Heart left ventricle (tissue), 16 donors: ENCODE results near the gene ADCY1. TPM values are rescaled to one million over a fixed set of nuclear protein-coding genes. Genes with fewer than 3 reads are reported as not detected.
"Not testable (repeated sequence)": the region's sequence is repeated elsewhere in the genome, so short reads cannot be mapped to it uniquely, and the experiment has no call there.

Experiments used
- ATAC-seq, 4 donors: fragments of 200-7000 bp; cut with Tn5 transposase; one replicate each; pipeline ENCODE4 v1.9.1; 2020 to 2022; ENCODE audit warnings: moderate library complexity in 4 of 4, mild to moderate bottlenecking in 3 of 4, moderate number of reproducible peaks in 1 of 4
- DNase-seq, 5 donors: peaks; one replicate each; pipeline ENCODE4 v3.0.0-alpha.2; 2020
- H3K27ac ChIP-seq, 12 donors: fragments of 200-600 bp; sonication (generic) in 4 of 12; one replicate each; pipeline versions ENCODE4 v1.5.0 to v1.8.0; 2016 to 2022; ENCODE audit warnings: mild to moderate bottlenecking in 2 of 12
- H3K27me3 ChIP-seq, 9 donors: fragments of 200-600 bp; sonication (generic) in 2 of 9; one replicate each; pipeline versions ENCODE4 v1.5.1 to v1.8.0; 2016 to 2022; ENCODE audit warnings: mild to moderate bottlenecking in 3 of 9
- H3K36me3 ChIP-seq, 9 donors: fragments of 200-600 bp; sonication (generic) in 2 of 9; one replicate each; pipeline versions ENCODE4 v1.5.0 to v1.8.0; 2018 to 2022; ENCODE audit warnings: mild to moderate bottlenecking in 2 of 9
- H3K4me1 ChIP-seq, 12 donors: fragments of 200-600 bp; sonication (generic) in 4 of 12; one replicate each; pipeline versions ENCODE4 v1.5.0 to v1.8.0; 2016 to 2022; ENCODE audit warnings: mild to moderate bottlenecking in 3 of 12
- H3K4me3 ChIP-seq, 12 donors: fragments of 200-600 bp; sonication (generic) in 4 of 12; one replicate each; pipeline versions ENCODE4 v1.5.0 to v1.8.0; 2017 to 2022; ENCODE audit warnings: mild to moderate bottlenecking in 9 of 12, moderate library complexity in 4 of 12
- H3K9me3 ChIP-seq, 12 donors: fragments of 200-600 bp; sonication (generic) in 4 of 12; one replicate each; pipeline versions ENCODE4 v1.5.0 to v1.8.0; 2016 to 2022; ENCODE audit warnings: mild to moderate bottlenecking in 1 of 12
- WGBS, 4 donors: extraction: QIAGEN DNeasy Blood & Tissue Kit in 2 of 4; methylation state at CpG; one replicate each; pipeline versions ENCODE4 v1.1.5 to v1.1.7; 2013 to 2018; 5-methylcytosine and 5-hydroxymethylcytosine counted together
- intact Hi-C, 10 donors: fragments of 100-400 bp; cut with DNase I; formaldehyde crosslinking; loops; one replicate each; pipeline versions ENCODE4 v1.11.1 to v1.14.2; 2022
- polyA plus RNA-seq, 2 donors: library from polyadenylated mRNA; stranded (reverse); fragments of 200-250 nt; gene quantifications; one replicate each; pipeline ENCODE4 v1.2.3, GENCODE V29; 2013
- total RNA-seq, 9 donors: library from RNA; depleted of rRNA in 2 of 9; stranded (reverse); fragments of >200 nt in 2 of 9; fragmentation: NEBNext Ultra II Directional in 3 of 9; extraction: Animal tissue kit (Norgen Biotek cat#: 25700) in 3 of 9; gene quantifications; one replicate each; pipeline versions ENCODE4 v1.1.0 to v1.2.4, GENCODE V29; 2016 to 2023
- TF ChIP-seq, protein P1 (sequence below), 12 donors: fragments of 200-600 bp; sonication (generic) in 4 of 12; IDR thresholded peaks; one replicate each; pipeline versions ENCODE4 v1.5.0 to v1.8.0; 2018 to 2022; ENCODE audit warnings: antibody characterized with exemption in 12 of 12, mild to moderate bottlenecking in 5 of 12
- donor health status: ischemic (EF 13 %, LVEDD 7.1; RV severe dilation, severe dysfunction).
- donor health status: healthy with polysubstance abuse.
- donor health status: DM: no; HTN: yes; CAD: no.
- donor health status: DM: no; HTN: no; CAD: no.
- donor health status: ischemic (EF 25% LVEDD 6.9; RV normal size, moderate dysfunction).
- donor health status: ischemic (EF 25% LVEDD 5.7; RV mildly dilated, moderate dysfunction).
- donor health status: healthy.
- donor health status: DM: yes; HTN: yes; CAD: no.
- donor health status: ischemic (EF 35%, LVEDD 5.7; RV mildly dilated, moderate dysfunction).
- donor health status: nonischemic (EF 11% LVEDD 7.7; RV severe dilation, severe dysfunction).
- donor health status: DM: yes; HTN: yes; CAD: no.
- donor health status: PGD.
- donor health status: ischemic (EF 29% LVEDD 5.4; RV normal size, mild dysfunction).
- donor health status: nonischemic (EF 23%, LVEDD 6.1; RV moderate dilation, normal function).

The ADCY1 gene
- total and polyA plus RNA-seq, 11 donors, result 0.73 to 10.8 (median 3.6) TPM

DNA sequence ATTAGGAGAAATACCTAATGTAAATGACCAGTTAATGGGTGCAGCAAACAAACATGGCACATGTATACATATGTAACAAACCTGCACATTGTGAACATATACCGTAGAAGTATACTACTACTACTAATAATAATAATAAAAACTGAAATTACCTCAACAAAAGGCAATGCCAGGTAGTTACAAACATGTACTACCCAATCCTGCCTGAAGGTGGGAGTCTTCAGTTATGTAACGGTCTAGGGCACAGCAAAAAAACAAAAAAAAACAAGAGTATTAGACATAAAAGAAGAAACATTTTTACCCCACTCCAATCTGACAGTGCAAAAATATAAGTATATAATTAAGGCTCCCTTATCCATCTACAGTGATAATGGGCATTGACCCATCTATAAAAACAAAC is 182.6 kb downstream of the ADCY1 start:
- TF ChIP-seq, protein P1, sequence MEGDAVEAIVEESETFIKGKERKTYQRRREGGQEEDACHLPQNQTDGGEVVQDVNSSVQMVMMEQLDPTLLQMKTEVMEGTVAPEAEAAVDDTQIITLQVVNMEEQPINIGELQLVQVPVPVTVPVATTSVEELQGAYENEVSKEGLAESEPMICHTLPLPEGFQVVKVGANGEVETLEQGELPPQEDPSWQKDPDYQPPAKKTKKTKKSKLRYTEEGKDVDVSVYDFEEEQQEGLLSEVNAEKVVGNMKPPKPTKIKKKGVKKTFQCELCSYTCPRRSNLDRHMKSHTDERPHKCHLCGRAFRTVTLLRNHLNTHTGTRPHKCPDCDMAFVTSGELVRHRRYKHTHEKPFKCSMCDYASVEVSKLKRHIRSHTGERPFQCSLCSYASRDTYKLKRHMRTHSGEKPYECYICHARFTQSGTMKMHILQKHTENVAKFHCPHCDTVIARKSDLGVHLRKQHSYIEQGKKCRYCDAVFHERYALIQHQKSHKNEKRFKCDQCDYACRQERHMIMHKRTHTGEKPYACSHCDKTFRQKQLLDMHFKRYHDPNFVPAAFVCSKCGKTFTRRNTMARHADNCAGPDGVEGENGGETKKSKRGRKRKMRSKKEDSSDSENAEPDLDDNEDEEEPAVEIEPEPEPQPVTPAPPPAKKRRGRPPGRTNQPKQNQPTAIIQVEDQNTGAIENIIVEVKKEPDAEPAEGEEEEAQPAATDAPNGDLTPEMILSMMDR (IDR thresholded peaks at IDR 0.05), result peak in 6 of 12 donors; percentile 10 to 34 (median 22)
- H3K4me1 ChIP-seq, result peaks cover 0 to 12% (median 0%) of the 10 kb centered on the region in 12 donors
- H3K27me3 ChIP-seq, ATAC-seq, H3K27ac ChIP-seq, DNase-seq, H3K9me3 ChIP-seq, intact Hi-C loops, H3K4me3 ChIP-seq: not testable (repeated sequence)
- peaks cover 0 to 70% (median 26%) of the 10 kb centered on the region in 9 donors for H3K36me3 ChIP-seq
- 66 to 93% (median 87%) methylated on average over 2 of the region's 2 CpGs for WGBS, 4 donors

DNA sequence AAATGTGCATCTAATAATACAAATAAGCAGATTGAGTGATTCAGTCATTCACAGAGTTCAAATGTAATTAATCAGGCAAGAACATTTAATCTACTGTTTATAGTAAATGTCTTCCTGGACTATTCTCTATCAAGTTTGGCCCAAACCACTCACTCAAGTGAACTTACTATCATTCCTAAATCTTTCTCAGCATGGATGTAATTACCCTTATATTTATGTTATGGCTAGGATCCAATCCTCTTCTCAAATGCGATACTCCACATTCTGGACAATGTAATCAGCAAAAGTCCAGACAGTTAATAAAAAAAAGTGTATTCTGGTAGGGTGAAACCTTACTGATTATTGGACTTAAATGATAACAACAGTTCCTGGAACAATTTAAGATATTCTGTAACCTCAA is 185.3 kb downstream of the ADCY1 start:
- Histone ChIP-seq H3K4me1 (peaks cover 0 to 22% (median 9%) of the 10 kb centered on the region in 12 donors), H3K27ac (peak overlapping the region in 1 of 12 donors; percentile 13), H3K36me3 (peaks cover 0 to 49% (median 15%) of the 10 kb centered on the region in 9 donors)
- H3K27me3 ChIP-seq, DNase-seq, H3K9me3 ChIP-seq, ATAC-seq, H3K4me3 ChIP-seq, intact Hi-C loops: not testable (repeated sequence)
- WGBS, 4 donors, result 70 to 85% (median 79%) methylated on average over 1 of the region's 1 CpG

DNA sequence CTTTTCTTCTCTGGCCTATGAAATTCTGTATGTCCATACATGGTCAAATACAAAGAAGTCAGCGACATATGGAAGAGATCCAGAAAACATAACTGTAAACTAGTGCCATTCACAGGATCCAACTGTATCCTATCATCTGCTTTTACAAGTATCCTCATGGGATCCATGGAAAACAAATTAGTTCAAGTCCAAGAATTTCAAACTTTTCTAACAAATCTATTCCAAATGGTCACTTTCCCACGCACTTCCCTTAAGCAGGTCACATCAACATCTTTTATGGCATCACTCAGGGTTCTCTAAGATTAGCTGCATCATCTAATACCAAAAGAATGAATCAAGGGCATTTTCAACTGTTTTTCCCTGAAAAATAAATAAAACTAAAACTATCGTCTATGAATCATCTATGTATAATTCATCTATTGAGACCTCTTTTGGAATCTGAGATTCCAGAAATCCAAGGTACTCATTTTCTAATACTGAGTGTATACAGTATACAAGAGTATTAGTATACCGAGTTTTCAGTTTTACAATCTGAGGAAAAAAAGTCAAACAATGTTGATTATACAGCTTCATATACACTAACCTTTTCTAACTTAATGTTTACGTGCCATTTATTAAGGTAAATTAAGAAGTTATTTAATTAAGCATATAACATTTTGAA is 187.5 kb downstream of the ADCY1 start:
- H3K4me3 ChIP-seq, H3K27me3 ChIP-seq, intact Hi-C loops, DNase-seq, H3K9me3 ChIP-seq: not testable (repeated sequence)
- H3K27ac ChIP-seq, result peak overlapping the region in 10 of 12 donors; percentile 31 to 86 (median 66)
- peak; percentile 39 to 95 (median 78) for ATAC-seq
- H3K4me1 ChIP-seq, result peaks cover 0 to 22% (median 9%) of the 10 kb centered on the region in 12 donors
- H3K36me3 ChIP-seq, result peaks cover 0 to 38% (median 7%) of the 10 kb centered on the region in 9 donors
- WGBS, 4 donors, result 65 to 77% (median 69%) methylated on average over 5 of the region's 5 CpGs

DNA sequence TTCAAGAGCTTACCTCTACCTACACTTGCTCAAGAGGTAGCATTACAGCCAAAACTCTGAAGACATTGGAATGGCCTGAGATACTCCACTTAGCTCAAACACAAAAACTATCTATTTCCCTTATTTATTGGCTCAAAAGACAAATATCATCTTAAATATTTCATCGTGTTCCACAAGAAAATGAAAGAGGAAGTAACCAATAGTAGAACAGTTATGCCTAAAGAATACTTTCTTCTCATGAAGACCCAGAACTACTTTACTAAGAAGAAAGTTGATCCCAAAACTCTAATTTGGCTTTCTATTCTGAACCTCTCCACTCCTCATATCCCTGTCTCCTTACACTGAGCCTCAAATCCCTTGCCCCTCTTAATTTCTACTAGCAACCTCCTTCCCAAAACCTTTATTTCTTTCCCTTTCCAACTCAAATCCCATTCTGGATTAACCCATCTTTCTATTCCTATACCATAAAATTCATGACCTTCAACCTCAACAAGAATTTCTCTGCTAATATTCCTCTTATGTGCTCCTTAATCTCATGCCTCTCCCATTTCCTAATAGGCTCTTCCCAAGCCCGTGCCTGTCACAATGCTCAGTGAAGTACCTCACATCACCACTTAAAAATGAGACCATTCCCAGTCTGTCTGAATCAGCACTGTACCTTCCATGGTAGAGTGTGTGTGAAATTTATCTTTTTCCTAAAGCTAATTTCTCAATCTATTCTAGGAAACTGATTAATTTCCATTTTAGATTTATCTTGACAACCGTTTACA is 188.2 kb downstream of the ADCY1 start:
- TF ChIP-seq, protein P1 (IDR thresholded peaks at IDR 0.05), result peak in 1 of 12 donors; percentile 12
- H3K4me3 ChIP-seq, result not testable (repeated sequence)
- peak in 3 of 4 donors; percentile 48 to 85 (median 79) for ATAC-seq

More for the DNA sequence above, 188.2 kb downstream of the ADCY1 start:
- H3K36me3 ChIP-seq, result peaks cover 0 to 33% (median 3%) of the 10 kb centered on the region in 9 donors
- H3K27me3 ChIP-seq, H3K9me3 ChIP-seq, DNase-seq, intact Hi-C loops: not testable (repeated sequence)
- WGBS, 4 donors, result 51 to 63% (median 55%) methylated on average over 3 of the region's 3 CpGs
- peaks cover 0 to 23% (median 10%) of the 10 kb centered on the region in 12 donors for H3K4me1 ChIP-seq
- peak overlapping the region in 10 of 12 donors; percentile 31 to 86 (median 66) for H3K27ac ChIP-seq
